Ishikawa (cell line): ENCODE measurements around the gene GBP1.

Experiments
- CEBPB ChIP-seq: IDR thresholded peaks from 2 replicates; pipeline ENCODE4 v1.6.1; 2012
- CREB1 ChIP-seq: IDR thresholded peaks from 2 replicates; pipeline ENCODE4 v1.6.1; 2012; ENCODE audit warnings: low read depth
- EGR1 ChIP-seq: IDR thresholded peaks from 2 replicates; pipeline ENCODE4 v1.6.1; 2012
- EP300 ChIP-seq: IDR thresholded peaks from 2 replicates; pipeline ENCODE4 v1.6.1; 2012; ENCODE audit warnings: borderline replicate concordance
- FOXM1 ChIP-seq: IDR thresholded peaks from 2 replicates; pipeline ENCODE4 v1.6.1; 2012; ENCODE audit warnings: low read depth, borderline replicate concordance
- MAX ChIP-seq: IDR thresholded peaks from 2 replicates; pipeline ENCODE4 v1.6.1; 2012
- NFIC ChIP-seq: IDR thresholded peaks from 2 replicates; pipeline ENCODE4 v1.6.1; 2012
- RAD21 ChIP-seq: IDR thresholded peaks from 2 replicates; pipeline ENCODE4 v1.6.1; 2012; ENCODE audit warnings: low read depth
- REST ChIP-seq: IDR thresholded peaks from 2 replicates; pipeline ENCODE4 v1.6.1; 2012; ENCODE audit warnings: low read depth, mild to moderate bottlenecking
- TAF1 ChIP-seq: IDR thresholded peaks from 2 replicates; pipeline ENCODE4 v1.6.1; 2012; ENCODE audit warnings: low read depth, mild to moderate bottlenecking
- TCF12 ChIP-seq: IDR thresholded peaks from 2 replicates; pipeline ENCODE4 v1.6.1; 2012; ENCODE audit warnings: low read depth
- TEAD4 ChIP-seq: IDR thresholded peaks from 2 replicates; pipeline ENCODE4 v1.6.1; 2012
- USF1 ChIP-seq: IDR thresholded peaks from 2 replicates; pipeline ENCODE4 v1.6.1; 2012
- YY1 ChIP-seq: IDR thresholded peaks from 2 replicates; pipeline ENCODE4 v1.6.1; 2012; ENCODE audit warnings: low read depth
- ZBTB7A ChIP-seq: IDR thresholded peaks from 2 replicates; pipeline ENCODE4 v1.6.1; 2012; ENCODE audit warnings: low read depth

Gene GBP1

GRCh38 chr1:89041119-89041641 lies 23.8 kb downstream of the GBP1 start:
- TF ChIP-seq CEBPB (no peak), CREB1 (no peak), REST (no peak), YY1 (no peak), RAD21 (no peak), FOXM1 (no peak)

GRCh38 chr1:89040315-89040626 lies 24.7 kb downstream of the GBP1 start:
- TF ChIP-seq REST (no peak), EGR1 (no peak), CEBPB (no peak), FOXM1 (no peak), YY1 (no peak), EP300 (no peak), NFIC (no peak), TCF12 (no peak), USF1 (no peak), RAD21 (no peak), CREB1 (no peak), TAF1 (no peak), TEAD4 (no peak), ZBTB7A (no peak), MAX (no peak)

- TF ChIP-seq NFIC, result no peak
- TF ChIP-seq TCF12, result no peak
- TF ChIP-seq TEAD4, result no peak
- TF ChIP-seq REST, result no peak
- TF ChIP-seq YY1, result no peak
- no peak for TF ChIP-seq CEBPB
- no peak for TF ChIP-seq FOXM1
- TF ChIP-seq TAF1, result no peak
- TF ChIP-seq USF1, result no peak
These were observed 27.8 kb downstream of the GBP1 start for GRCh38 chr1:89037186-89037585.

- no peak for TF ChIP-seq CEBPB
- TF ChIP-seq FOXM1, result no peak
- no peak for TF ChIP-seq TCF12
- TF ChIP-seq TAF1, result no peak
- TF ChIP-seq NFIC, result no peak
- no peak for TF ChIP-seq TEAD4
- TF ChIP-seq USF1, result no peak
- TF ChIP-seq CREB1, result no peak
- TF ChIP-seq REST, result no peak
- TF ChIP-seq ZBTB7A, result no peak
- TF ChIP-seq EGR1, result no peak
- no peak for TF ChIP-seq MAX
- no peak for TF ChIP-seq YY1
These were observed 29.9 kb downstream of the GBP1 start for GRCh38 chr1:89035080-89035479.
